ENCODE measurements around the gene PIP5KL1. TPM values are rescaled to one million over a fixed set of nuclear protein-coding genes. Genes with fewer than 3 reads are reported as not detected.

PIP5KL1 gene
- total RNA-seq, 1 experiment from 2014 or later = 7.8 TPM

GRCh38 chr9:127953768-127954505 lies 23.4 kb upstream of the PIP5KL1 start:
- Histone ChIP-seq H3K4me1 (ENCODE audit: control insufficient read depth, insufficient read depth, low read length) (peaks cover 87% of the 10 kb centered on the region), H3K36me3 (ENCODE audit: control insufficient read depth, insufficient read depth, low read length) (no peaks in the 10 kb centered on the region), H3K9me3 (ENCODE audit: control insufficient read depth, insufficient read depth, low read depth, low read length) (no peaks in the 10 kb centered on the region), H3K27ac (ENCODE audit: low read length) (peak overlapping the region; percentile 85), H3K27me3 (ENCODE audit: control insufficient read depth, insufficient read depth, low read length) (no peaks in the 10 kb centered on the region), H3K4me3 (ENCODE audit: low read depth in 2 of 2, low read length in 2 of 2) (no peak overlapping the region)
- CTCF ChIA-PET = no interaction called here
- BruUV-seq (replicated peaks) = no TSS peak
- ATAC-seq (no peak), DNase-seq (ENCODE audit: low read depth, low spot score) (no peak)
- POLR2A ChIA-PET = no interaction called here
- in situ Hi-C loops (cut with HindIII; ENCODE audit: low pct_unique_long_range_greater_than_20kb, low sequenced_read_pairs) (no loop called here), intact Hi-C loops (cut with micrococcal nuclease; ENCODE audit: unreplicated experiment) (no loop called here)
- TF ChIP-seq CTCF (IDR thresholded peaks at IDR 0.05) = no peak
- no peak for TF ChIP-seq TCF7L2 (IDR thresholded peaks at IDR 0.05; ENCODE audit: low read depth, low read length)
- no peak; the same call in 1 of the 2 replicates for TF ChIP-seq POLR2AphosphoS5 (IDR thresholded peaks at IDR 0.05; ENCODE audit: low read depth, low read length)
- no peak for TF ChIP-seq REST (IDR thresholded peaks at IDR 0.05; ENCODE audit: insufficient read depth in 1 of 2, low read depth in 2 of 2, low read length in 1 of 2)
- TF ChIP-seq SIN3A (IDR thresholded peaks at IDR 0.05; ENCODE audit: borderline replicate concordance, insufficient read depth, low read depth, low read length) = no peak

GRCh38 chr9:127953154-127953553 lies 22.6 kb upstream of the PIP5KL1 start:
- H3K36me3 ChIP-seq (ENCODE audit: control insufficient read depth, insufficient read depth, low read length) = no peaks in the 10 kb centered on the region
- no peaks in the 10 kb centered on the region for H3K9me3 ChIP-seq (ENCODE audit: control insufficient read depth, insufficient read depth, low read depth, low read length)
- H3K27ac ChIP-seq (ENCODE audit: low read length) = peak overlapping the region; percentile 85
- TF ChIP-seq CTCF (IDR thresholded peaks at IDR 0.05) = no peak
- no peak for TF ChIP-seq POLR2AphosphoS5 (IDR thresholded peaks at IDR 0.05; ENCODE audit: low read depth, low read length)
- TF ChIP-seq TCF7L2 (IDR thresholded peaks at IDR 0.05; ENCODE audit: low read depth, low read length) = no peak
- TF ChIP-seq SIN3A (IDR thresholded peaks at IDR 0.05; ENCODE audit: borderline replicate concordance, insufficient read depth, low read depth, low read length) = no peak
- TF ChIP-seq REST (IDR thresholded peaks at IDR 0.05; ENCODE audit: insufficient read depth in 1 of 2, low read depth in 2 of 2, low read length in 1 of 2) = no peak
- H3K27me3 ChIP-seq (ENCODE audit: control insufficient read depth, insufficient read depth, low read length) = no peaks in the 10 kb centered on the region
- intact Hi-C loops (cut with micrococcal nuclease; ENCODE audit: unreplicated experiment) = no loop called here
- in situ Hi-C loops (cut with HindIII; ENCODE audit: low pct_unique_long_range_greater_than_20kb, low sequenced_read_pairs) = no loop called here
- POLR2A ChIA-PET = interaction anchor here (0.7 kb wide), 1 partner anchor 81 kb away, joined by 4 read pairs; no protein-coding TSS in a partner anchor
- no TSS peak for BruUV-seq (replicated peaks)
- CTCF ChIA-PET = no interaction called here
- DNase-seq (ENCODE audit: low read depth, low spot score) (no peak), ATAC-seq (no peak)
- peaks cover 94% of the 10 kb centered on the region for H3K4me1 ChIP-seq (ENCODE audit: control insufficient read depth, insufficient read depth, low read length)
- no peak overlapping the region for H3K4me3 ChIP-seq (ENCODE audit: low read depth in 2 of 2, low read length in 2 of 2)

Data from Panc1 (cell line).